ENCODE data around the gene ITGA11.

- TF ChIP-seq CTCF (IDR thresholded peaks at IDR 0.05), result no peak
- no peak for TF ChIP-seq POLR2AphosphoS5 (IDR thresholded peaks at IDR 0.05)
These were observed 5.8 kb downstream of the ITGA11 start for GRCh38 chr15:68426116-68426515.
